Lower leg skin (tissue), 4 donors: Measurements from ENCODE around the gene RAD51B. TPM values are rescaled to one million over a fixed set of nuclear protein-coding genes. Genes with fewer than 3 reads are reported as not detected.

ENCODE experiments used
- DNase-seq, 2 donors: peaks; one replicate each; pipeline ENCODE4 v3.0.0-alpha.2; 2019; ENCODE audit warnings: low spot score in 2 of 2
- H3K4me3 ChIP-seq: fragments of 200-600 bp; sonication (generic); 2 replicates; pipeline ENCODE4 v1.5.1; 2017; ENCODE audit warnings: mild to moderate bottlenecking, low read depth; ENCODE audit not compliant: poor library complexity, severe bottlenecking
- CTCF ChIP-seq, 3 donors: fragments of 450-650 bp; IDR thresholded peaks; one replicate each; pipeline ENCODE4 v1.5.1; 2016; ENCODE audit warnings: antibody characterized with exemption in 3 of 3, mild to moderate bottlenecking in 3 of 3, moderate library complexity in 2 of 3
- POLR2A ChIP-seq, 2 donors: fragments of 450-650 bp; IDR thresholded peaks; one replicate each; pipeline ENCODE4 v1.6.1; 2016 to 2017; ENCODE audit warnings: antibody characterized with exemption in 2 of 2, mild to moderate bottlenecking in 1 of 2, moderate library complexity in 1 of 2
- WGBS, 2 donors: methylation state at CpG; one replicate each; pipeline ENCODE4 v1.1.5; 2018; 5-methylcytosine and 5-hydroxymethylcytosine counted together
- intact Hi-C: fragments of 100-400 bp; cut with DNase I; formaldehyde crosslinking; loops from one replicate; pipeline ENCODE4 v1.15.0; 2023; ENCODE audit warnings: low total_unique reads
- total RNA-seq, 4 donors: library from RNA; depleted of rRNA; stranded (reverse); fragments of >200 nt; gene quantifications; one replicate each; pipeline ENCODE4 v1.1.0, GENCODE V29; 2016

Gene RAD51B
- total RNA-seq, 4 donors from 2014 or later = 6.1 to 27.2 (median 13.6) TPM

GRCh38 chr14:68358500-68358899, 538.9 kb downstream of the RAD51B start:
- no peak overlapping the region for H3K4me3 ChIP-seq
- no peak for DNase-seq
- intact Hi-C loops = no loop called here
- TF ChIP-seq POLR2A (IDR thresholded peaks at IDR 0.05) (no peak), CTCF (IDR thresholded peaks at IDR 0.05) (no peak)
- WGBS, 2 donors = 93 to 100% methylated on average over 1 of the region's 1 CpG

GRCh38 chr14:68359022-68359836, 539.6 kb downstream of the RAD51B start:
- H3K4me3 ChIP-seq = no peak overlapping the region
- WGBS, 2 donors = 81% methylated on average over 12 of the region's 12 CpGs
- no peak for TF ChIP-seq CTCF (IDR thresholded peaks at IDR 0.05)
- no peak for TF ChIP-seq POLR2A (IDR thresholded peaks at IDR 0.05)
- DNase-seq = no peak
- intact Hi-C loops = no loop called here

GRCh38 chr14:68359837-68360552, 540.4 kb downstream of the RAD51B start:
- intact Hi-C loops = no loop called here
- H3K4me3 ChIP-seq = no peak overlapping the region
- TF ChIP-seq CTCF (IDR thresholded peaks at IDR 0.05) (no peak), POLR2A (IDR thresholded peaks at IDR 0.05) (no peak)
- 30 to 35% methylated on average over 8 of the region's 8 CpGs for whole genome bisulfite sequencing, 2 donors
- peak; percentile 52 to 87 for DNase-seq

GRCh38 chr14:68361231-68361630, 541.7 kb downstream of the RAD51B start:
- intact Hi-C loops = no loop called here
- no peak for TF ChIP-seq CTCF (IDR thresholded peaks at IDR 0.05)
- TF ChIP-seq POLR2A (IDR thresholded peaks at IDR 0.05) = no peak
- DNase-seq = no peak
- no peak overlapping the region for H3K4me3 ChIP-seq
- WGBS, 2 donors = 63 to 81% methylated on average over 2 of the region's 2 CpGs

- H3K4me3 ChIP-seq = no peak overlapping the region
- intact Hi-C loops = no loop called here
- WGBS, 2 donors = 75 to 79% methylated on average over 4 of the region's 4 CpGs
- TF ChIP-seq CTCF (IDR thresholded peaks at IDR 0.05) (no peak), POLR2A (IDR thresholded peaks at IDR 0.05) (no peak)
- no peak for DNase-seq
Observed at GRCh38 chr14:68362846-68363245, 543.3 kb downstream of the RAD51B start.
